Neuronal stem cell (in vitro differentiated cells): Measurements from ENCODE around the gene COMP.
A peak's percentile ranks its signal among the peaks of the same experiment; 100 is the strongest.

Experiments used
- DNase-seq: peaks from one replicate; pipeline ENCODE4 v3.0.0-alpha.2; 2013; ENCODE audit warnings: low spot score
- H2AFZ ChIP-seq: one replicate; pipeline ENCODE4 v1.6.1; 2013; ENCODE audit warnings: mild to moderate bottlenecking, low read length, inconsistent platforms
- H2AK5ac ChIP-seq: 2 replicates; pipeline ENCODE4 v1.6.1; 2013; ENCODE audit warnings: low read depth, mild to moderate bottlenecking, inconsistent platforms, low read length, moderate library complexity, mixed read lengths
- H2BK120ac ChIP-seq: 2 replicates; pipeline ENCODE4 v1.6.1; 2013; ENCODE audit warnings: low read depth, mild to moderate bottlenecking, inconsistent platforms, low read length, moderate library complexity, mixed read lengths
- H2BK12ac ChIP-seq: one replicate; pipeline ENCODE4 v1.6.1; 2013; ENCODE audit warnings: low read length, inconsistent platforms
- H2BK15ac ChIP-seq: 2 replicates; pipeline ENCODE4 v1.6.1; 2013; ENCODE audit warnings: mild to moderate bottlenecking, low read length, inconsistent platforms, mixed read lengths
- H2BK5ac ChIP-seq: one replicate; pipeline ENCODE4 v1.6.1; 2013; ENCODE audit warnings: inconsistent platforms, mild to moderate bottlenecking, low read length, moderate library complexity
- H3K14ac ChIP-seq: one replicate; pipeline ENCODE4 v1.6.1; 2013; ENCODE audit warnings: low read length, inconsistent platforms
- H3K18ac ChIP-seq: 2 replicates; pipeline ENCODE4 v1.6.1; 2013; ENCODE audit warnings: low read length, inconsistent platforms
- H3K23ac ChIP-seq: 2 replicates; pipeline ENCODE4 v1.6.1; 2013; ENCODE audit warnings: low read depth, mild to moderate bottlenecking, mixed read lengths, low read length, inconsistent platforms; ENCODE audit not compliant: poor library complexity
- H3K27ac ChIP-seq: replicated peaks from 3 replicates; pipeline ENCODE4 v1.5.1; 2013; ENCODE audit warnings: low read length, inconsistent platforms
- H3K27me3 ChIP-seq, 3 experiments: 2 replicates each; pipeline ENCODE4 v1.6.1; 2013; ENCODE audit warnings: low read length in 3 of 3, mild to moderate bottlenecking in 2 of 3, inconsistent platforms in 1 of 3, low read depth in 1 of 3, mixed read lengths in 1 of 3, moderate library complexity in 1 of 3; ENCODE audit not compliant: control insufficient read depth in 3 of 3, insufficient read depth in 3 of 3
- H3K36me3 ChIP-seq, 2 donors: replicated peaks in 1 of 2; 2 replicates each; pipeline ENCODE4 v1.6.1; 2013; ENCODE audit warnings: low read length in 2 of 2; ENCODE audit not compliant: control insufficient read depth in 2 of 2, insufficient read depth in 2 of 2
- H3K4ac ChIP-seq: 2 replicates; pipeline ENCODE4 v1.6.1; 2013; ENCODE audit warnings: inconsistent platforms, mild to moderate bottlenecking, low read length, moderate library complexity
- H3K4me1 ChIP-seq, 2 donors: 1 replicate in 1 of 2; 2 replicates in 1 of 2; pipeline ENCODE4 v1.6.1; 2013; ENCODE audit warnings: low read length in 2 of 2, low read depth in 1 of 2; ENCODE audit not compliant: control insufficient read depth in 2 of 2, insufficient read depth in 1 of 2
- H3K4me2 ChIP-seq: one replicate; pipeline ENCODE4 v1.6.1; 2013; ENCODE audit warnings: mild to moderate bottlenecking, low read length, inconsistent platforms; ENCODE audit not compliant: insufficient read depth, poor library complexity, severe bottlenecking
- H3K4me3 ChIP-seq, 2 donors: 2 replicates each; pipeline ENCODE4 v1.5.1; 2013; ENCODE audit warnings: low read length in 2 of 2, mild to moderate bottlenecking in 2 of 2, inconsistent platforms in 1 of 2, moderate library complexity in 1 of 2
- H3K79me1 ChIP-seq: one replicate; pipeline ENCODE4 v1.6.1; 2013; ENCODE audit warnings: low read depth, mild to moderate bottlenecking, inconsistent platforms, low read length, moderate library complexity
- H3K9ac ChIP-seq: one replicate; pipeline ENCODE4 v1.6.1; 2013; ENCODE audit warnings: mild to moderate bottlenecking, low read depth, low read length, inconsistent platforms; ENCODE audit not compliant: poor library complexity
- H3K9me3 ChIP-seq, 2 donors: replicated peaks in 1 of 2; 2 replicates each; pipeline versions ENCODE3 to v1.6.1; 2013; ENCODE audit warnings: low read length in 2 of 2, mild to moderate bottlenecking in 2 of 2, inconsistent platforms in 1 of 2, low read depth in 1 of 2, mixed read lengths in 1 of 2, moderate library complexity in 1 of 2; ENCODE audit not compliant: control insufficient read depth in 2 of 2, insufficient read depth in 1 of 2
- H4K8ac ChIP-seq: one replicate; pipeline ENCODE4 v1.6.1; 2013; ENCODE audit warnings: low read depth, mild to moderate bottlenecking, inconsistent platforms, low read length, moderate library complexity
- H4K91ac ChIP-seq: one replicate; pipeline ENCODE4 v1.6.1; 2013; ENCODE audit warnings: low read length, low read depth, mild to moderate bottlenecking, inconsistent platforms; ENCODE audit not compliant: poor library complexity
- WGBS, 2 donors: extraction: QIAGEN DNeasy Blood & Tissue Kit; methylation state at CpG; one replicate each; pipeline ENCODE4 v1.1.7; 2013; ENCODE audit warnings: missing lambda C conversion rate in 2 of 2, mixed read lengths in 1 of 2; ENCODE audit not compliant: insufficient read length in 2 of 2, insufficient replicate concordance in 1 of 2; ENCODE audit errors: extremely low coverage in 2 of 2; 5-methylcytosine and 5-hydroxymethylcytosine counted together

COMP gene

GRCh38 chr19:18778076-18778389 lies 13.1 kb downstream of the COMP start:
- Histone ChIP-seq H2BK12ac (no peak overlapping the region), H3K79me1 (no peaks in the 10 kb centered on the region), H2BK15ac (no peak overlapping the region), H2BK5ac (no peak overlapping the region), H3K4ac (no peak overlapping the region), H3K27me3 (peaks cover 0 to 33% (median 0%) of the 10 kb centered on the region in 3 experiments), H2AK5ac (no peak overlapping the region), H3K36me3 (no peaks in the 10 kb centered on the region), H3K27ac (no peak overlapping the region), H3K4me1 (peaks cover 0 to 2% of the 10 kb centered on the region in 2 donors), H3K23ac (no peak overlapping the region), H3K9me3 (no peaks in the 10 kb centered on the region), H2AFZ (no peak overlapping the region), H3K4me3 (no peak overlapping the region), H3K14ac (peak overlapping the region; percentile 82), H3K9ac (peak overlapping the region; percentile 77), H3K18ac (no peak overlapping the region), H4K8ac (no peak overlapping the region), H4K91ac (no peak overlapping the region), H3K4me2 (no peak overlapping the region), H2BK120ac (no peak overlapping the region)
- DNase-seq = no peak
- no CpG with 5 or more reads among the region's 11 CpGs for WGBS, 2 donors

GRCh38 chr19:18777301-18778075 lies 13.6 kb downstream of the COMP start:
- Histone ChIP-seq H3K27me3 (peaks cover 0 to 30% (median 0%) of the 10 kb centered on the region in 3 experiments), H2BK12ac (no peak overlapping the region), H3K4me3 (no peak overlapping the region), H4K8ac (no peak overlapping the region), H3K14ac (peak overlapping the region; percentile 82), H3K79me1 (no peaks in the 10 kb centered on the region), H3K9me3 (no peaks in the 10 kb centered on the region), H2BK5ac (no peak overlapping the region), H2BK15ac (no peak overlapping the region), H3K9ac (peak overlapping the region; percentile 77), H3K27ac (no peak overlapping the region), H4K91ac (no peak overlapping the region), H3K4me1 (peaks cover 0 to 2% of the 10 kb centered on the region in 2 donors), H3K36me3 (no peaks in the 10 kb centered on the region), H3K18ac (peak overlapping the region; percentile 87), H3K23ac (no peak overlapping the region), H3K4me2 (no peak overlapping the region), H2BK120ac (no peak overlapping the region), H2AFZ (no peak overlapping the region), H3K4ac (no peak overlapping the region), H2AK5ac (peak overlapping the region; percentile 75)
- WGBS, 2 donors = no CpG with 5 or more reads among the region's 71 CpGs
- DNase-seq = no peak

- Histone ChIP-seq H2AFZ (no peak overlapping the region), H2BK5ac (peak overlapping the region; percentile 19), H3K4me2 (no peak overlapping the region), H3K23ac (peak overlapping the region; percentile 52), H3K27me3 (peaks cover 0 to 32% (median 0%) of the 10 kb centered on the region in 3 experiments), H2AK5ac (peak overlapping the region; percentile 75), H3K9me3 (no peaks in the 10 kb centered on the region), H3K36me3 (no peaks in the 10 kb centered on the region), H3K27ac (no peak overlapping the region), H2BK120ac (no peak overlapping the region), H4K8ac (no peak overlapping the region), H3K9ac (peak overlapping the region; percentile 77), H2BK15ac (no peak overlapping the region), H4K91ac (no peak overlapping the region), H3K79me1 (no peaks in the 10 kb centered on the region), H3K4me3 (no peak overlapping the region), H3K4me1 (peaks cover 0 to 2% of the 10 kb centered on the region in 2 donors), H3K4ac (no peak overlapping the region), H3K18ac (peak overlapping the region; percentile 59), H3K14ac (no peak overlapping the region), H2BK12ac (no peak overlapping the region)
- no CpG with 5 or more reads among the region's 12 CpGs for WGBS, 2 donors
- DNase-seq = no peak
Observed at GRCh38 chr19:18776736-18777135, 14.4 kb downstream of the COMP start.

- Histone ChIP-seq H3K27me3 (peaks cover 0 to 31% (median 0%) of the 10 kb centered on the region in 3 experiments), H3K79me1 (no peaks in the 10 kb centered on the region), H3K4me2 (no peak overlapping the region), H4K91ac (no peak overlapping the region), H3K23ac (no peak overlapping the region), H2AFZ (no peak overlapping the region), H2AK5ac (no peak overlapping the region), H3K4ac (no peak overlapping the region), H2BK120ac (no peak overlapping the region), H3K4me1 (peaks cover 0 to 4% of the 10 kb centered on the region in 2 donors), H3K9ac (peak overlapping the region; percentile 5), H3K9me3 (peaks cover 0 to 1% of the 10 kb centered on the region in 2 donors), H2BK15ac (no peak overlapping the region), H4K8ac (no peak overlapping the region), H3K36me3 (peaks cover 0 to 2% of the 10 kb centered on the region in 2 donors), H3K14ac (no peak overlapping the region), H2BK12ac (no peak overlapping the region), H2BK5ac (no peak overlapping the region), H3K4me3 (no peak overlapping the region), H3K27ac (no peak overlapping the region), H3K18ac (no peak overlapping the region)
- WGBS, 2 donors = no CpG with 5 or more reads among the region's 8 CpGs
- no peak for DNase-seq
Observed at GRCh38 chr19:18776288-18776594, 14.9 kb downstream of the COMP start.
